HUES6 (cell line): ENCODE results near the gene GALNT5.
"Not testable (repeated sequence)": the region's sequence is repeated elsewhere in the genome, so short reads cannot be mapped to it uniquely, and the experiment has no call there.

ENCODE experiments used
- H3K27ac ChIP-seq: 2 replicates; pipeline ENCODE4 v1.7.0; 2013; ENCODE audit warnings: low read depth, mild to moderate bottlenecking, low read length, inconsistent platforms
- H3K27me3 ChIP-seq: 2 replicates; pipeline ENCODE4 v1.6.1; 2013; ENCODE audit warnings: low read length; ENCODE audit not compliant: control insufficient read depth, insufficient read depth
- H3K36me3 ChIP-seq: 2 replicates; pipeline ENCODE4 v1.6.1; 2013; ENCODE audit warnings: low read length; ENCODE audit not compliant: control insufficient read depth, insufficient read depth
- H3K4me1 ChIP-seq: 2 replicates; pipeline ENCODE4 v1.6.1; 2013; ENCODE audit warnings: low read length; ENCODE audit not compliant: control insufficient read depth, insufficient read depth
- H3K4me3 ChIP-seq: 2 replicates; pipeline ENCODE4 v1.5.1; 2013; ENCODE audit warnings: low read depth, low read length
- H3K9ac ChIP-seq: one replicate; pipeline ENCODE4 v1.6.1; 2013; ENCODE audit warnings: mild to moderate bottlenecking, low read length
- H3K9me3 ChIP-seq: 2 replicates; pipeline ENCODE4 v1.6.1; 2013; ENCODE audit warnings: low read depth, low read length; ENCODE audit not compliant: control insufficient read depth, insufficient read depth

The GALNT5 gene

DNA sequence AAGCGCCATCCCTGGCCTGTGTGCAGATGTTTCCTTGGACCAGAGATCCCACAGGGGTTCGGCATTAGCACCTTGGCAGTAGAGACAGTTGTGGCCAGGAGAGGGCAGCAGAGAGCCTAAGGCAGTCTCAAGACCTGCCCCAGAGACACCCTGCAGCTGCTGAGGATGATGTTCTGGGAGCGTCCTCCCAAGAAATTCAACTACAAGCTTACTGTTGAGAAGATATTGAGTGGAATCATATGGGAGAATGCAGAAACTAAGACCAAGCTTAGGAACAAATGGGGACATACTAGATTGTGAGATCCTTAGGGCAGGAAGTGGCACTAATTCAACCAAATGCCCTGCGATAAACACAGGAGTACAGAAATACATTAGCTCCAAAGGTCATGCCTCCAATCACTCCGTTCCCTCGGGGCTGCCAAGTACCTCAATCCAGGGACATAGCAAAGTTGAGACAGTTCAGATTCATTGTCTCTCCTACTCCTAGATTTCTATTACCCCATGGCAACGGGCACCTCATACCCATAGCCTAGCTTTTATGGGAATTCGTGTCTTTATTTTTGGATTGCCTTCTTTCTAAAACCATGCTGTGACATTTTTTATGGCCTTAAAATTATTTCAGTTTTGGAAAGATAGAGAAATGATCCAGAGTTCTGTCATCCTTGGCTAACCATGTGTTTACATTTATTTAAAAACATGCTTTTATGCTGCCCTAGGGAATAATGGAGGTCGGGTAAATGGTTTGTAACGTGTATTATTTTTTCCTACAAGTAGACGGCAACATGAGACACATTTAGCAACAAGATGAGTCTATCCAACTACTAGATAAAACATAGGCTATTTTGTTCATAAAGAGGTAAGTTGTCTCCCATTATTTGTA is 70.4 kb downstream of the GALNT5 start:
- H3K27ac ChIP-seq = no peak overlapping the region
- no peak overlapping the region for H3K4me3 ChIP-seq
- H3K9me3 ChIP-seq = no peaks in the 10 kb centered on the region
- H3K4me1 ChIP-seq = peaks cover 21% of the 10 kb centered on the region
- no peaks in the 10 kb centered on the region for H3K27me3 ChIP-seq
- H3K36me3 ChIP-seq = no peaks in the 10 kb centered on the region
- no peak overlapping the region for H3K9ac ChIP-seq

DNA sequence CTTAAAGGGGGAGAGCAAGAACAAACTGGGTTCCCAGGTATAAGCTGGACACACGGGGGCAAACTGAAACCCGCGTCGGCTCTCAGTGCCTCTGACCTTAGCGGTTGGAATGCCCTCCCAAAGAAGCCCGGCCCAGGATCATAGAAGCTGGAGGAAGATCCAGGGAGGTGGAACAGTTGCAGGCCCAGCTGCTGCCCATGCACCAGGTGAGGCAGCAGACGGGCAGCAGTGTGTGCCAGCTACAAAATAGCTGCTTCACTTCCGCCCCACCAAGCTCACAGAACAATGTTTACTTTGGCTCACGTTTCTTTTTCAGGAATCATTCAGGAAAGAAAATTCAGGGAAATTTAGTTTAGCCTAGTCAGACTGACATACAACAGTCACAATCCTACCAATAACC is 72.0 kb downstream of the GALNT5 start:
- Histone ChIP-seq H3K36me3 (no peaks in the 10 kb centered on the region), H3K27ac (no peak overlapping the region), H3K9me3 (no peaks in the 10 kb centered on the region), H3K4me3 (no peak overlapping the region), H3K27me3 (no peaks in the 10 kb centered on the region), H3K9ac (no peak overlapping the region), H3K4me1 (peaks cover 21% of the 10 kb centered on the region)

DNA sequence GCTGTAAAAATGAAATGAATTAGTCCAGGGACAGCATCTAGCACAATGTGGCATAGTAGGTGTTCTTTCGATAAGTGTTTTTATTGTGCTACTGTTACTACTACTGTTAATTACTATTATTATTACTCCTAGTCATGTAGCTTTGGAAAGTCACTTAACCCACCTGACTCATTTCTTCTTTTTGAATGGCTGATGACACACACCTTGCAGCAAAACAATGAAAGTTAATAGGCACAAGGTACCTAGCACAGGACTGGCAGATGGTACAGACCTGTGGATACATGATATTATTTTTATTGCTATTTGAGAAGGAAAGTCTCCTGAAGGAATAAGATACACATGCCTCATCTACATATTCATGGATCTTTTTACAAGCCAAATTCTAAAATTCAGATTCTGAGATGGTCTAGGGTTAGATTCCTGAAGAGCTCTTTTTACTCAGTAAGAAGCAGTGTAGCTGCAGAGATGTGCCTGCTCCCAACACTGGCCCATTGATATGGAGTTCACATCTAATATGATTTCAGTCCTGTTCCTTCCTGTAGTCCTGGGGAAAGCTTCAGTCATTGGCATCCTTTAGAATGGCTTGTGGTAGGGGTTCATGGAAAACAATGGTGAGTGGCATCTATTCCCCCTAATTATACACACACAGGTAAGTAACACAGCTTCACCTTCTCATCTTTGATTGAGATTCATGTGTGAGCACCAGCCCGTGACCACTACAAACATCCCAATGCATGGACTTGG is 76.0 kb downstream of the GALNT5 start:
- Histone ChIP-seq H3K27ac (no peak overlapping the region), H3K36me3 (no peaks in the 10 kb centered on the region), H3K27me3 (no peaks in the 10 kb centered on the region), H3K9ac (no peak overlapping the region), H3K9me3 (no peaks in the 10 kb centered on the region), H3K4me3 (no peak overlapping the region), H3K4me1 (no peaks in the 10 kb centered on the region)

DNA sequence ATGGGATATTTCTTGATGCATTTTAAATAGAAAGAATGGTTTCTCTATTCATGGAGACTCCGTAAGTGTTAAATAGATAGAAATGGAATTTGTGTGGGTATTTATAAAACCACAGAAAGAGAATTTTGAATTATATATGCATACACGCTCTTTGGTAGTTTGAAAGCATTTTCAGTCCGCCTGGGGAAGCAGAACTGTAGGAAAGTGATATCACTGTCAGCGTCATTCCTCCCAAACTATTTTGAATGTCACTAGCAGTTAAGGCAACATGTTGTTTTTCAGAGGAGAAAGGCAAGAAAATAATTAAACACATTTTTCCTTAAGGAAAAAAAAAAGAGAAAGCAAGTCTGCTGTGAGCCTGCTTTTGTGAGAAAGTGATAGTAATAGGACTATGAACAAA is 76.8 kb downstream of the GALNT5 start:
- no peaks in the 10 kb centered on the region for H3K4me1 ChIP-seq
- no peaks in the 10 kb centered on the region for H3K9me3 ChIP-seq
- no peaks in the 10 kb centered on the region for H3K36me3 ChIP-seq
- H3K27me3 ChIP-seq = no peaks in the 10 kb centered on the region
- H3K4me3 ChIP-seq = no peak overlapping the region
- H3K9ac ChIP-seq = no peak overlapping the region
- H3K27ac ChIP-seq = no peak overlapping the region

DNA sequence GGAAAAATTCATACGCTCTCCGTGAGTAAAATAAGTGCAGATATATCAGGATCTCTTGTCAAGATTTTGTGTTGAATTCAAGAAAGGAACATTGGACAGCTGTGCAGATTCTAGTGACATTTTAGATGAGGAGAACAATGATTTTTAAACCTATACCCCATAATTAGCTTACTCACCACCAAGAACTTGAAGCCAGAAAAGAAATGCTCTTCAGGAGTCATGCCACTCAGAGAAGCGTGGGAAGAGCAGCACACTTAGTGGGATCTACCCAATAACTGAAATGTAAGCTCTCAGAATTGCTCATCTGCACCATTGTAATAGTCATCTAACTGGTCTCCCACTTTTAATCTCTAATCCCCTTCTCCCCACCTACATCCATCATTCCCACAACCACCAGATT is 77.3 kb downstream of the GALNT5 start:
- Histone ChIP-seq H3K9ac (no peak overlapping the region), H3K4me3 (no peak overlapping the region), H3K36me3 (no peaks in the 10 kb centered on the region), H3K27ac (no peak overlapping the region), H3K4me1 (peaks cover 3% of the 10 kb centered on the region; the same call in 1 of the 2 replicates), H3K27me3 (no peaks in the 10 kb centered on the region), H3K9me3 (no peaks in the 10 kb centered on the region)

DNA sequence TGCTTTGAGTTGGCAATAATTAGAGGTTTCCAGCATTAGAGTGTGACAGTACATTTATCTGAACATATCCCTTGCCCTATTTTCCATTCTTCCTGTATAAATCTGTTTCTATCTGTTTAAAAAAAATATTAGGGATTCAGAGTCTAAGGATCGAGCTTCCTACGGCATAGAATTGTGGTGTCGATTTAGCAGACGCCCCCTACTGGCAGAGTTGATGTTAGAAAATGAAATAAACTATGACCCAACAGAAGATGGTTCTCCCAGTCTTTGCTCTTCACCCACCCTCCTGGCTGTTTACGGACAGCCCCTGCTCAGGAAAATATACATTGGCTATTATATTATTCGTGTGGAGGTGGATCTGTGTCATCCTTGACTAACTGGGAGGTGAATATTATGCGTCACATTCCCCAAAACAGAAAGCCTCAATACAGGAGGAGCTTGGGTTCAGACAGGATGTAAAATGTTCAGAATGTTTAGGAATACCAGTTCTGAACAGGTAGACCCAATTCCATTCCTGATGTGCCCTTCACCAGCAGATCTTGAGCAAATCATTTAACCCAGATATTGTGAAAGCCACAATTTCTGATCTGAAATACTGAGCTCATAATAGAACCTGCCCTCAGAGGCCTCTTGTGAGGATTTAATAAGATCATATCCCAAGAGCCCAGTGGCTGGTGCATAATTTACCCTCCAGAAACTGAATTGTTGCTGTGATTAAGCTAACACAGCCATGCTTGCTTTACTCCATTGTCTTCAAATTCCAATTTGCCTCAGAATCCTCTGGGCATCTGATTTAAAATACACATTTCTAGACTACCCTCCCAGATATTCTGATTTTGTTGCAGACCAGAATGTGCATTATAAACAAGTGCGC is 78.9 kb downstream of the GALNT5 start:
- Histone ChIP-seq H3K9ac (no peak overlapping the region), H3K36me3 (no peaks in the 10 kb centered on the region), H3K9me3 (peaks cover 1% of the 10 kb centered on the region; the same call in 1 of the 2 replicates), H3K4me3 (no peak overlapping the region), H3K27ac (no peak overlapping the region), H3K27me3 (no peaks in the 10 kb centered on the region), H3K4me1 (peaks cover 8% of the 10 kb centered on the region; the same call in 1 of the 2 replicates)

DNA sequence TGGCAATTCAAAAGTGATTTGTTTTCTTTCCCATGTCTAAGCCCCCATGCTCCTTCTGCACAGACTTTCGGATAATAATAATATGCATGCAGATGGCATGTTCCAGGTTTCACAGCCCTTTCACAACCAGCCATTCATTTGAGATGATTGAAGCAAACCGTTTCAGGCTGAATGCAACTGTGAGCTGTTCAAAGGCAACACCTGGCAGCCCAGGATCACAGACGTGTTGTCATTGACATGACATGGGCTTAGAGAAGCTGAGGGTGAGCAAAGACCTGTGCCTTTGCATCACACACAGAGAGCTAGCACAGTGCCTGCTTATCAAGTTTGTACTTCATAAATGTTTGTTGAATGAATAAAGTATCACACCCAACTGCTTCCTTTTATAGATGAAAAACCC is 80.5 kb downstream of the GALNT5 start:
- H3K27me3 ChIP-seq = no peaks in the 10 kb centered on the region
- peaks cover 16% of the 10 kb centered on the region for H3K9me3 ChIP-seq
- peaks cover 8% of the 10 kb centered on the region; the same call in 1 of the 2 replicates for H3K4me1 ChIP-seq
- H3K4me3 ChIP-seq = no peak overlapping the region
- no peaks in the 10 kb centered on the region for H3K36me3 ChIP-seq
- no peak overlapping the region for H3K27ac ChIP-seq
- no peak overlapping the region for H3K9ac ChIP-seq

DNA sequence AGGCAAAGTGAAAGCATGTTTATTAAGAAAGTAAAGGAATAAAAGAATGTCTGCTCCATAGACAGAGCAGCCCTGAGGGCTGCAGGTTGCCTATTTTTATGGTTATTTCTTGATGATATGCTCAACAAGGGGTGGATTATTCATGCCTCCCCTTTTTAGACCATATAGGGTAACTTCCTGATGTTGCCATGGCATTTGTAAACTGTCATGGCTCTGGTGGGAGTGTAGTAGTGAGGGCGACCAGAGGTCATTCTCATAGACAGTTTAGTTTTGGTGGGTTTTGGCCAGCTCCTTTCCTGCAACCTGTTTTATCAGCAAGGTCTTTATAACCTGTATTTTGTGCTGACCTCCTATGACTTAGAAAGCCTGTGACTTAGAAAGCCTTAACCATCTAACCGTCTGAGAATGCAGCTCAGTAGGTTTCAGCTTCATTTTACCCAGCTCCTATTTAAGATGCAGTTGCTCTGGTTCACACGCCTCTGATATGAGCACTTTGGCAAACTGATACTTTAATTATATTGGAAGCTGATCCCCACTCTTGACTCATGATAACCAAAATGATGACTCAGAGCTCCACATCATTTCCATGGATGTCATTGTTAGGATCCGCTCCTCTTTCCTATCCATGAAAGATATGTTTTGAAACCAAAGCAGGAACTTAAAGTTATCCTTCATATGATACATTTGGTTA is 82.6 kb downstream of the GALNT5 start:
- H3K36me3 ChIP-seq = no peaks in the 10 kb centered on the region
- no peak overlapping the region for H3K4me3 ChIP-seq
- H3K9ac ChIP-seq = no peak overlapping the region
- H3K9me3 ChIP-seq = peaks cover 23% of the 10 kb centered on the region
- H3K27ac ChIP-seq = no peak overlapping the region
- no peaks in the 10 kb centered on the region for H3K27me3 ChIP-seq
- peaks cover 8% of the 10 kb centered on the region; the same call in 1 of the 2 replicates for H3K4me1 ChIP-seq

DNA sequence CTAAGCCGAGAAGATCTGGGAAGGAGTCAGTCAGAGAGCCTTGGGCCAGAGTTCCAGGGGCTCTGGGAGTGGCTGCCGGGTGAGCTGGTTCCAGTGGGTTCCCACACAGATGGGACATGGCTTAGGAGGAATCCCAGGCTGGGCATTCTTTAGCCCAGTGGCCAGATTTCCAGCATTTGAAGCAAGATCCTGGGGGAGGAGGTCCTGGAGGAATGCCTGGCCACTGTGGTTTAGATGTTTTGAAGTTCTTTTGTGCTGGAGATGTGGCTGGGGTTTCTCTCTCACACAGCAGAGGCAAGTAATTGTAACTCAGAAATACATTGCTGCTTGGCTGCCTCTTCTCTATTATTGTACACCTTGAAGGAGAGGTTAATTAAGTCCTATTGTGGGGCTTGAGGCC is 83.9 kb downstream of the GALNT5 start:
- H3K36me3 ChIP-seq, H3K27ac ChIP-seq: not testable (repeated sequence)
- peaks cover 23% of the 10 kb centered on the region for H3K9me3 ChIP-seq

DNA sequence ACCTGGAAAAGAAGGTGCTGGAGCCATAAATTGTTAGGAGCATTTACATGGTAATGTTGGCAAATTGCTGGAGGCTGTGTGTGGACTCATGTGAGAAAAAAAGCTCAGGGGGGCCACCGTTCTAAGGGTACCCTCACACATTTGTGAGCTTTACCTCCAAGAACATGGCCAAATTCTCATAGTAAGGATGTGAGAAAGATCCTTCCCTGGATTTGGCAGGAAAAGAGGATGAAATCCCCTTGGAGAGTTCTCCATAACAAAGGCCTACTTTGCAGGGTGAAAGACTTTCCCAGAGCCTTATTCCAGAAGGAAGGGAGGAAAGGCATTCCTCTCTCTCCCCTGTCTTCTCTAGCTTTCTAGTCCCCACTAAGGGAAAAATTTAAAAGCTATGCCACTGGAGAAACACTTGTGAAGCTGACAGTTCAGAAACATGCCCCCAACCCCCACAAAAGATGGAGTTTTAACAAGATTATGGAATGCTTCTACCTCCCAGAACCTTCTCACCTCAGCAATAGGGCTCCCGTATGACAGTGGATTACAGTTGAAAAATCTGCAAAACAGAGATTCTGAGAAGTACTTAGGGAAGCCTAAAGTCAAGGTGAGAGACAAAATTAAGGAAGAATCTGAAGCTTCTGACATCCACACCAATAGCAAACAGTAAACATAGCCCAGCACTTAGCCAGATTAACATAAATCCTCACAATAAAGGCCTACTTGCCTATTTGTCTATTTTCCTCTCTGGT is 88.3 kb downstream of the GALNT5 start:
- peak overlapping the region; percentile 29 for H3K9ac ChIP-seq
- peaks cover 14% of the 10 kb centered on the region; the same call in 1 of the 2 replicates for H3K4me1 ChIP-seq
- 0 out of 2 replicates have a peak overlapping the region, but pooled peaks have one; percentile 8 for H3K4me3 ChIP-seq
- no peaks in the 10 kb centered on the region for H3K36me3 ChIP-seq
- peaks cover 23% of the 10 kb centered on the region for H3K9me3 ChIP-seq
- H3K27me3 ChIP-seq = no peaks in the 10 kb centered on the region
- H3K27ac ChIP-seq = peak overlapping the region; percentile 81

More for the DNA sequence above, 83.9 kb downstream of the GALNT5 start:
- H3K4me1 ChIP-seq = peaks cover 20% of the 10 kb centered on the region
- not testable (repeated sequence) for H3K27me3 ChIP-seq, H3K9ac ChIP-seq, H3K4me3 ChIP-seq
